CD4-positive, alpha-beta T cell treated with Interleukin-17A for 4 hours (primary cell): ENCODE data around the gene SLC6A6.
"Not testable (repeated sequence)": the region's sequence is repeated elsewhere in the genome, so short reads cannot be mapped to it uniquely, and the experiment has no call there.

ENCODE experiments used
- DNase-seq: peaks from one replicate; pipeline ENCODE4 v3.0.0-alpha.2; 2020; ENCODE audit warnings: mixed read lengths

The SLC6A6 gene

GRCh38 chr3:14401692-14402303, 608 bp upstream of the SLC6A6 start:
- DNase-seq: no peak

GRCh38 chr3:14403619-14404155, 1.3 kb downstream of the SLC6A6 start:
- no peak for DNase-seq

- DNase-seq: no peak
Observed at GRCh38 chr3:14404186-14404585, 1.8 kb downstream of the SLC6A6 start.

DNA sequence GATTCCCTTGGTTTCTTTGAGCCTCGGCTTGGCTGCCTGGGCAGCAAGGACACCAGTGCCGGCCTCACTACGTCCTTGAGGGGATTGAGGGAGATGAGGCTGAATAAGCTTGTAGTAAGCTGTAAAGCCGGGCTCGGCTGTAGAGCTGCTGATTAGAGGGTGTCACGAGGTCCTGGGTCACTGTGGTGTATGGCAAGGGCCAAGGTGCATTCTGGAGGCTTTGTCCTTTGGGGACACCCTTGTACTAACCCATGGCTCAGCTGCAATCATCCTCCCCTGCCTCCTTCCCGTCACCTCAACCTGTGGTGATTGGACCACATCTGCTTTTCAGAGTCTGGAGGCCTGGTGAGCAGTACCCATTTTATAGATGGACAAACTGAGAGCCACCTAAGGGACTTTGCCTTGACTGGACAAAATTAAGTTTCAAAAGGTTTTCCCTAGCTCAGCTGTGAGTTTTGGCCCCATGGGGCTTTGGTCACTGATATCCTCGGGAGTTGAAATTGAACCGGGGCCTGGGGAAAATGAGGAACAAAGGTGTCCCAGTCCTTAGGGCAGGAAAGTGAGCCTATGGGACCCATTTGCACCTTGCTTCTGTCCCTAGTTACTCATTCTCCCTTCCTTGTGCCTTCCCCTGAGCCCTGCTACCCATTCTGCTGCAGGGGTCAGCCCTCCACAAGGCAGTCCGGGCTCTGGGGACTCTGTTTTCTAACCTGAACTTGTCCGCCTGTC, 2.4 kb downstream of the SLC6A6 start:
- DNase-seq: no peak

DNA sequence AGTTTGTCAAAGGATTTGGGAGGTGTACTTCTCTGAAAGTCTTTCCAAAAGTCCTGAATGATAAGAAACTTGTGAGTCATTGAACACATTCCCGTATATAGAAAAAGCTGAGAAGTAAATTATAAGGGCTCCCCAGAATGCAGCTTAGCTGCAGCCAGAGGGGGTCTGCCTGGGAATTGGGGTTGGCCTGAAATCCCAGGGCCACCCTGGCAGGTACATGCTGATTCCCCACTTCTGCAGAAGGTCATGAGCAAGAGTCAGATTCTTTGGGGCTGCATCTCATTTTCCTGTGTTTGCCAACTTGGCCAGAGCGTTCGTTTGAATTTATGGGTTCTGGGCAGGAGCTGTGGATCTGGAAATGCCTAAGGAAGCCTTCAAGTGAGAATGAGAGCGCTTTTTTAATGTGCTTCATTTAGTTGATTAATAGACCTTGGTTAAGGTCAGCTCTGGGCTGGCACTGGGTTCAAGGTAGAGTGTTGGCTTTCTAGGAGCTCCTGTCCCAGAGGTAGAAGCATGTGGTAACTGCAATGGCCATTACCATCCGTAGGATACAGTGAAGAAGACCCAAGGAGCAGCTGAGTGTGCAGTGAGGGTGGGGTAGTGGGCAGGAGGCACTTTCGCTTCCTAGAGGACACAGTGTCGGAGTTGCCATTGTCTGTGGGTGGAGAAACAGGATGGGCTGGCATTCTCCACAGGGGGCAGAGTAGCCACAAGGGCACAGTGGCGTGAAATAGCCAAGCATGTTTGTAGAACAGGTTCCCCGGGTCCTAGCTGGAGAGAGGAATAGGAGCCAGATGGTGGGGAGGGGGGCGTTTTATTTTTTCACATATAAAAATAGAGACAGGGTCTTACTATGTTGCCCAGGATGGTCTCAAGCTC, 3.2 kb downstream of the SLC6A6 start:
- DNase-seq: no peak

GRCh38 chr3:14406336-14406735, 3.9 kb downstream of the SLC6A6 start:
- no peak for DNase-seq

DNA sequence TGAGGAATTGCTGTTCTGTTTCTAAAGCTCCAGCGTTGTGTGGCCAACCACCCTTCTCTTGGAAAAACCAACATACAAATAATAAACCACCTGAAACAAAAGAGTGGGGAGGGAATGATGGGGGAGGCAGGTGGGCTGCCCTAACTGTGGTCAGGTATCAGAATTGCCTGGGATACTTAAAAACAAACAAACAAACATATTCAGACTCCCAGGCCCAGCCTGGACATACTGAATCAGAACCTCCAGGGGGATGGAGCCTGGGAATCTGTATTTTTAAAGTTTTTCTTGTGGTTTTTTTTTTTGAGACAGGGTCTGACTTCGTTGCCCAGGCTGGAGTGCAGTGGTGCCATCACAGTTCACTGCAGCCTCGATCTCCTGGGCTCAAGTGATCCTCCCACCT, 4.4 kb downstream of the SLC6A6 start:
- no peak for DNase-seq

DNA sequence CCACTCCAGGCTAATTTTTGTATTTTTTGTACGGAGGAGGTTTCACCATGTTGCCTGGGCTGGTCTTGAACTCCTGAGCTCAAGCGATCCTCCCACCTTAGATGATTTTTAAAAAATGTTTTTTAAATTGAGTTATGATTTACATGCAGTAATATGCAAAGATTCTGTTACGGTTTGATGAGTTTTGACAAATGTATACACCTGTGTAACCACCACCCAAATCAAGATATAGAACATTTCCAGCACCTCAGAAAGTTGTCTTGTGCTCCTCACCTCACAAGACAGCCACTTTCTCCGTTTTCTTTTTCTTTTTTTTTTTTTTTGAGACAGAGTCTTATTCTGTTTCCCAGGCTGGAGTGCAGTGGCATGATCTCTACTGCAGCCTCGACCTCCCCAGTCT, 4.8 kb downstream of the SLC6A6 start:
- DNase-seq: no peak

GRCh38 chr3:14409779-14410063, 7.3 kb downstream of the SLC6A6 start:
- DNase-seq: not testable (repeated sequence)

DNA sequence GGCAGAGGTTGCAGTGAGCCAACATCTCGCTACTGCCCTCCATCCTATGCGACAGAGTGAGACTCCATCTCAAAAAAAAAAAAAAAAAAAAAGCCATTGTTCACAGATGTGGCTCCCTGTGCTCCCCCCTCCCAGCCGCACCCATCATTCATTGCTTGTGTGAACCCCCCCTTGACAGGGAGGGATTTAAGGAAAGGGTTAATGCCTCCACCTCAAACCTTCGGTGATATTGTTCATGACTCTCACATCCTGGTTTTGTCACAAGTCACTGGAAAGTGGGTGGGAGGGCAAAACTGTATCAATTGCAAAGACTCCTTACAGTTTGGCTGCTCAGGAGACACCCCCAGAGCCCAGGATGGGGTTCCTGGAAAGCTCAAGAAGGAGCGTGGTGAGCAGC, 7.7 kb downstream of the SLC6A6 start:
- no peak for DNase-seq

- DNase-seq: no peak
Observed at GRCh38 chr3:14410503-14411165, 8.2 kb downstream of the SLC6A6 start.

DNA sequence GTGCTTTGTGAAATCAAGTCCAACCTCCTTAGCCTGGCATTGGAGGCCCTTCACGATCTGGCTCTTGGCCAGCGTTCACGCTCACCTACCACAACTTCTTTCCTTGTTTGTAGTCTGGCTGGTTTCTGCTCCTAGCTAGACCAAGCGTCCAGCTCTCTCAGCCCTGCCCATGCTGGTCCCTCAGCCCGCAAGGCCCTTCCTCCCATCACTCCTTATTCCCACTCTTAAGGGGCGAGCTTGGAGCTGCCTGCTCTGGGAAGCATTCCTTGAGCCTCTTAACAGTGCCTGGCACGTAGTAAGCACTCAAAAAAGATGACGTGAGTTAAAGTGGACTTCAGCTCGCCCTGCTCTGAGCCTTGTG, 8.7 kb downstream of the SLC6A6 start:
- no peak for DNase-seq

GRCh38 chr3:14411988-14412387, 9.6 kb downstream of the SLC6A6 start:
- DNase-seq: no peak

GRCh38 chr3:14412831-14413380, 10.5 kb downstream of the SLC6A6 start:
- DNase-seq: no peak

DNA sequence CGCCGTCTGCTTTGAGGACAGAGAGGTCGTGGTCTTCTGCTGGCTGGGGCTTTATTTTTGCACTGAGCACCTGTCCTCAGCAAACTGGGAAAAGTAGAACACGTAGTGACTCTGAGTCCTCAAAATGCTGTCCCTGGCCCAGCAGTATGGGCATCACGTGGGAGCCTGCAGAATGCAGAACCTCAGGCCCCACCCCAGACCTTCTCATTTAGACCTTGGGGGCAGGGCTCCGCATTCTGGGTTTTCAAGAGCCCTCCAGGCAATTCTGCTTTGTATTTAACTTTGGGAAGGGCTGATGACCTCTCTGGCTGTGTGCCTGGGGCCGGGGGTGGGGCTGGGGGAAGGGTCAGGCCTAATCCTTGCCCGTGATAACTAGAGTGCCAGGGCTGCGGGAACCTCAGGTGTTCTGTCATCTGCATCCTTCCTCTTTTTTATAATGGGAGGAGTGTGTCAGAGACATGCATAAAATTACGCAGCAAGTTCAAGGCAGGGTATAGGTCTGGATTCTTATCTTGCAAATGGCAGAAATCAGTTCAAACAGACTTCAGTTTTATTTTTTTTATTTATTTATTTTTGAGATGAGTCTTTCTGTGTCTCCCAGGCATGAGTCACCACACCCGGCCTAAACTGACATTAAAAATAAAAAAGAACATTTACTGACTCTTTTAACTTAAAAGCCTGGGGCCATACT, 11.1 kb downstream of the SLC6A6 start:
- DNase-seq: no peak

DNA sequence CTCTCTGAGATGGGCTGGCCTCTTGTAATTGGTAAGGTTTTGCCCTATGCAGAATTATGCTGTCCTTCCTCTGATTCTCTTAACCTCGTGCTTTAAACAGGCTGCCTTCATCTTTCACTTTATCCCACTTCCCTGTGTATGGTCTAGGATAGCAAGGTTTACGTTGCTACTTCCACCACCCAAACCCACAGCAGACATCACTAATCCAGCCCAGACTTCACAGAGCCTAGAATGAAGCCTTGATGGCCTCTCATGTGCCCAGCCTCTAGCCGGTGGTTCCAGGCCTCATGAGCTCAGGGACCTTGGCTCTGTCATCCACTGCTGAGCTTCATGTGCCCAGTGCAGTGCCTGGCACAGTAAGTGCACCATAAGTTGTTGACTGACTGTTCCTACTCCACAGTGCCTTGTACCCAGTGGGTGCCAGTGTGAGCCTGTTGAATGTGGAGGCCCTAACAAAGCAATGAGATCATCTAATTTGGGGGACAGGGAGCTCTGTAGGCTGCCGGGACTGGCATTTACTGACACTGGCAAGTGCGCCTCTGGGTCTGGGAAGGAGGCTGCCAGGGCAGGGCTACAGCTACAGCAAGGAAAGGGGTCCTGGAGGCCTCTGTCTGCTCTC, 12.5 kb downstream of the SLC6A6 start:
- DNase-seq: no peak

DNA sequence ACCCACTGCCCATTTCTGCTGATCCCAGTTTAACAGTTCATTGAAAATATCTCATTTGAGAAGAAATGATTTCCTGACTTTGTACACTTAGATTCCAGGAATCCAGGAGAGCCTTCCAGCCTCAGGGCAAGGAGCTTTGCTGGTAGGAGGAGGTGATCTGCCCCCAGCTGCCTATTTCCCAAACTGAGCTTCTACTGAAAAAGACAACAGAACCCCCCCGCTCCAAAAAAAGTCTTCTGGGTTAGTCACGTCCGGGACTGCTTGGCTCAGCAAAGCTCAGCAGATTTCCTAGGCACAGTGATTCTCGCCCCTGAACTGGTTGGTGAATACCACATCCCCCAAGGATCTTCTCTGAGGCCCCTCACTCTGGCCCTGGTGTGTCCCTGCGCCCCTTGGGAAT, 13.1 kb downstream of the SLC6A6 start:
- no peak for DNase-seq

DNA sequence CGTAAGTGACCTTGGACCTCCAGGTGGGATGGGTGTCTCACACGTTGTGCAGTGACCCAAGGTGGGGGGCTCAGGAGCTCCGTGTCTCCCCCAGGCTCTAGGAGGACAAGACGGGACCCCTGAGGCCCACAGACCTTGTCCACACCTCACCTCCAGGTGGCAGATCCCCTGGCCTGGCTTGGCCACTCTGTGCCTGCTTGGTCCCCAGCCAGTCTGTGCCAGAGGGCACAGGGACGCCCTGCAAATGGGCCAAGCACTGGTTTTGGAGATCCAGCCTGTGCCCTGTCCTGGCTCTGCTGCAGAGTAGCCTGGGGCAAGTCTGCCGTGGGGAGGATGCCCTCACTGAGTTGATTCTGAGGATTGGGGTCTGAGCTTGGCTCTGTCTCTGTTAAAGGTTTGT, 14.0 kb downstream of the SLC6A6 start:
- DNase-seq: no peak

DNA sequence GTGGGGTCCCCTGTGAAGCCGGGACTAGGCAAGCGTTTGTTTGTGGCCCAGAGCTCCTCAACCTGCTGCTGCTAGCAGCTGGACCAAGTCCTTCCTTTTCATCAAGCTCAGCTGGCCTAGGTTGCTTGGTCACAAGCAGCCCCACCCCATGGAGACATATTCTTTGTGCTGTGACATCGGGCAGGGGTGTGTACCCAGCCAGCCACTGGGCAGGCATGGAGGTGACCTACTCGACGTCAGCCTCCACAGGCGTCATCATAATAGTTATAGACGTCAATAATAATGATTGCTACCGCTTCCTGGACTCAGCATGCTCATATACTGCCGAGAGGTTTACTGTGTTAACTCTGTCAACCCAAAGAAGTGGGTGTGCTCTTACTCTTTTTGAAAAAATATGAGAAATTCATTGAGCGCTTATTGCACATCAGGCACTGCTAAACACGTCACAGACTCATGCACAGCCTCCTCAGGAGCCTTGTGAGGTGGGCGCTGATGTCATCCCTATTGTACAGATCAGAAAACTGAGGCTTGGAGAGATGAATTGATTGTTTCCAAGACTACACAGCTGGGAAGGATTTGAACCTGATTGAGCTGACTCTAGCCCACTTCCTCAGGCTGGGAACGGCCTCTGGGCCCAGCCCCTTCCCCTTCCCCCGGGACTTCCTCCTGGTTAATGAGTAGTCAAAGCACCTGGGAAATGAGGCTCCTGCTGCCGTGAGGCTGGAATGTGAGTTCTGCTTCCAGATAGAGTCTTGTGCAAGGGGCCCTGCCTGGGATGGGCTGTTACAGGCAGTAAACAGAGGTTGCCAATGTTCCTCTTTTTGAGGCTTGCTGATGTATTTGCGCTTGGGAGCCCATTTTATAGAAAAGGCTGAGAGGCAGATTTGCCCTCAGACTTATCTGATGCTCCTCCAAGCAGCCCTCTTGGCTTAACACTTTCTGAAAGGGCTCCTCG, 16.2 kb downstream of the SLC6A6 start:
- DNase-seq: no peak
